Smooth muscle cell (in vitro differentiated cells): ENCODE results near the gene KRTAP5-1. TPM values are rescaled to one million over a fixed set of nuclear protein-coding genes. Genes with fewer than 3 reads are reported as not detected.
"Not testable (repeated sequence)": the region's sequence is repeated elsewhere in the genome, so short reads cannot be mapped to it uniquely, and the experiment has no call there.

Experiments used
- DNase-seq: peaks from one replicate; lab custom pipeline; 2025; ENCODE audit not compliant: unreplicated experiment; lab: John Stamatoyannopoulos, UW
- H2AFZ ChIP-seq: fragments of 200-600 bp; sonication (generic); 2 replicates; pipeline ENCODE4 v1.6.0; 2016; ENCODE audit warnings: antibody characterized with exemption, low read depth, mild to moderate bottlenecking
- H3F3A ChIP-seq: fragments of 200-600 bp; sonication (generic); 2 replicates; pipeline ENCODE4 v1.6.0; 2017; ENCODE audit warnings: antibody characterized with exemption, low read depth
- H3K27ac ChIP-seq: fragments of 200-600 bp; sonication (generic); 2 replicates; pipeline ENCODE4 v1.5.1; 2016; ENCODE audit warnings: low read depth, mild to moderate bottlenecking
- H3K27me3 ChIP-seq: fragments of 200-600 bp; sonication (generic); 2 replicates; pipeline ENCODE4 v1.6.1; 2016; ENCODE audit warnings: low read depth, mild to moderate bottlenecking
- H3K36me3 ChIP-seq: fragments of 200-600 bp; sonication (generic); 2 replicates; pipeline ENCODE4 v1.5.1; 2016; ENCODE audit warnings: low read depth
- H3K4me1 ChIP-seq: fragments of 200-600 bp; sonication (generic); 2 replicates; pipeline ENCODE4 v1.5.1; 2016; ENCODE audit warnings: low read depth
- H3K4me2 ChIP-seq: fragments of 200-600 bp; sonication (generic); 2 replicates; pipeline ENCODE4 v1.6.0; 2016; ENCODE audit warnings: mild to moderate bottlenecking
- H3K4me3 ChIP-seq: fragments of 200-600 bp; sonication (generic); 2 replicates; pipeline ENCODE4 v1.5.1; 2016; ENCODE audit warnings: mild to moderate bottlenecking
- H3K79me2 ChIP-seq: fragments of 200-600 bp; sonication (generic); 2 replicates; pipeline ENCODE4 v1.6.0; 2016; ENCODE audit warnings: low read depth, mild to moderate bottlenecking
- H3K9ac ChIP-seq: fragments of 200-600 bp; sonication (generic); 2 replicates; pipeline ENCODE4 v1.6.0; 2016; ENCODE audit warnings: low read depth
- H3K9me3 ChIP-seq: fragments of 200-600 bp; sonication (generic); replicated peaks from 2 replicates; pipeline ENCODE4 v1.5.1; 2016; ENCODE audit warnings: low read depth
- H4K20me1 ChIP-seq: fragments of 200-600 bp; sonication (generic); 2 replicates; pipeline ENCODE4 v1.6.0; 2016; ENCODE audit warnings: low read depth
- CTCF ChIP-seq: fragments of 200-600 bp; sonication (generic); IDR thresholded peaks from 2 replicates; pipeline ENCODE4 v1.5.1; 2017; ENCODE audit warnings: borderline replicate concordance, mild to moderate bottlenecking, antibody characterized with exemption; ENCODE audit not compliant: insufficient read depth, poor library complexity, severe bottlenecking
- WGBS: methylation state at CpG from one replicate; pipeline ENCODE4 v1.1.7; 2016; ENCODE audit warnings: low lambda C conversion rate; 5-methylcytosine and 5-hydroxymethylcytosine counted together
- polyA plus RNA-seq: library from polyadenylated mRNA; unstranded; fragments of >200 nt; fragmentation: Nextera tagmentation; extraction: Ambion mirVana; gene quantifications from 2 replicates; pipeline ENCODE4 v1.2.1, GENCODE V29; 2016
- total RNA-seq: library from RNA; depleted of rRNA; stranded (reverse); fragments of >200 nt; gene quantifications from 2 replicates; pipeline ENCODE4 v1.2.3, GENCODE V29; 2014

Gene KRTAP5-1
- total and polyA plus RNA-seq, 2 experiments from 2014 or later: not detected

GRCh38 chr11:1581976-1582375 is 3.1 kb downstream of the KRTAP5-1 start:
- no peak overlapping the region for H3K27ac ChIP-seq
- no peaks in the 10 kb centered on the region for H3K36me3 ChIP-seq
- H3K4me1 ChIP-seq: no peaks in the 10 kb centered on the region
- no peak for DNase-seq
- H3K9ac ChIP-seq: no peak overlapping the region
- H3K4me3 ChIP-seq: no peak overlapping the region
- no peaks in the 10 kb centered on the region for H3K27me3 ChIP-seq
- no peak for TF ChIP-seq CTCF
- no peaks in the 10 kb centered on the region for H3F3A ChIP-seq
- no peak overlapping the region for H2AFZ ChIP-seq
- 91% methylated on average over 9 of the region's 9 CpGs for WGBS
- H3K4me2 ChIP-seq: no peak overlapping the region
- no peaks in the 10 kb centered on the region for H3K9me3 ChIP-seq
- no peaks in the 10 kb centered on the region for H3K79me2 ChIP-seq
- no peaks in the 10 kb centered on the region for H4K20me1 ChIP-seq

- H3K4me2 ChIP-seq: no peak overlapping the region
- no peak for DNase-seq
- H3K27ac ChIP-seq: no peak overlapping the region
- no peaks in the 10 kb centered on the region for H3F3A ChIP-seq
- H3K4me1 ChIP-seq: no peaks in the 10 kb centered on the region
- no peaks in the 10 kb centered on the region for H3K36me3 ChIP-seq
- no peaks in the 10 kb centered on the region for H4K20me1 ChIP-seq
- H3K79me2 ChIP-seq: no peaks in the 10 kb centered on the region
- TF ChIP-seq CTCF: no peak
- no peak overlapping the region for H2AFZ ChIP-seq
- 87% methylated on average over 6 of the region's 6 CpGs for WGBS
- H3K4me3 ChIP-seq: no peak overlapping the region
- H3K27me3 ChIP-seq: peaks cover 29% of the 10 kb centered on the region
- H3K9ac ChIP-seq: no peak overlapping the region
- no peaks in the 10 kb centered on the region for H3K9me3 ChIP-seq
Observed at GRCh38 chr11:1576825-1577224, 8.3 kb downstream of the KRTAP5-1 start.

GRCh38 chr11:1575756-1576155 is 9.3 kb downstream of the KRTAP5-1 start:
- 90% methylated on average over 16 of the region's 16 CpGs for WGBS
- DNase-seq, H4K20me1 ChIP-seq: not testable (repeated sequence)

GRCh38 chr11:1574933-1575242 is 10.2 kb downstream of the KRTAP5-1 start:
- Histone ChIP-seq H3K4me3 (no peak overlapping the region), H3K36me3 (no peaks in the 10 kb centered on the region), H4K20me1 (peaks cover 13% of the 10 kb centered on the region), H3K27me3 (peaks cover 29% of the 10 kb centered on the region), H3K4me1 (no peaks in the 10 kb centered on the region), H3K9me3 (no peaks in the 10 kb centered on the region), H2AFZ (no peak overlapping the region), H3K9ac (no peak overlapping the region), H3K79me2 (peaks cover 6% of the 10 kb centered on the region), H3F3A (no peaks in the 10 kb centered on the region), H3K4me2 (no peak overlapping the region), H3K27ac (no peak overlapping the region)
- TF ChIP-seq CTCF: no peak
- DNase-seq: no peak
- WGBS: 36% methylated on average over 7 of the region's 7 CpGs

More at GRCh38 chr11:1575756-1576155, 9.3 kb downstream of the KRTAP5-1 start:
- not testable (repeated sequence) for H3K79me2 ChIP-seq, H3K9ac ChIP-seq, H2AFZ ChIP-seq, H3K36me3 ChIP-seq, H3K9me3 ChIP-seq, H3K4me1 ChIP-seq, H3F3A ChIP-seq, H3K4me2 ChIP-seq, H3K4me3 ChIP-seq, H3K27ac ChIP-seq
- peaks cover 29% of the 10 kb centered on the region for H3K27me3 ChIP-seq
